Measurements from ENCODE around the gene FAM124A. TPM values are rescaled to one million over a fixed set of nuclear protein-coding genes. Genes with fewer than 3 reads are reported as not detected.

FAM124A gene
- total and polyA plus RNA-seq, 12 donors = 0.78 to 11.7 (median 3.4) TPM

- TF ChIP-seq POLR2A (IDR thresholded peaks at IDR 0.05) = no peak
- no peak for TF ChIP-seq CTCF (IDR thresholded peaks at IDR 0.05)
- Histone ChIP-seq H3K4me1 (replicated peaks in 1 of 2) (no peaks in the 10 kb centered on the region), H3K27ac (no peak overlapping the region), H3K4me3 (no peak overlapping the region), H3K36me3 (replicated peaks in 1 of 2) (no peaks in the 10 kb centered on the region), H3K9me3 (replicated peaks in 1 of 3) (no peaks in the 10 kb centered on the region), H3K27me3 (no peaks in the 10 kb centered on the region)
- WGBS, 4 donors = 50 to 80% (median 57%) methylated on average over 1 of the region's 1 CpG
- no peak for DNase-seq
- intact Hi-C loops (cut with DNase I) = no loop called here
These were observed 91.4 kb downstream of the FAM124A start for GRCh38 chr13:51313619-51314018.

- 43 to 63% (median 49%) methylated on average over 1 of the region's 1 CpG for WGBS, 4 donors
- no peaks in the 10 kb centered on the region for H3K9me3 ChIP-seq (replicated peaks in 1 of 3)
- no peak for DNase-seq
- H3K27ac ChIP-seq = no peak overlapping the region
- intact Hi-C loops (cut with DNase I) = no loop called here
- no peak overlapping the region for H3K4me3 ChIP-seq
- no peaks in the 10 kb centered on the region for H3K27me3 ChIP-seq
- no peaks in the 10 kb centered on the region for H3K36me3 ChIP-seq (replicated peaks in 1 of 2)
- TF ChIP-seq CTCF (IDR thresholded peaks at IDR 0.05) (no peak), POLR2A (IDR thresholded peaks at IDR 0.05) (no peak)
- no peaks in the 10 kb centered on the region for H3K4me1 ChIP-seq (replicated peaks in 1 of 2)
These were observed 95.1 kb downstream of the FAM124A start for GRCh38 chr13:51317262-51317661.

- H3K4me3 ChIP-seq = no peak overlapping the region
- no peaks in the 10 kb centered on the region for H3K4me1 ChIP-seq (replicated peaks in 1 of 2)
- no peaks in the 10 kb centered on the region for H3K9me3 ChIP-seq (replicated peaks in 1 of 3)
- no peak for DNase-seq
- 93 to 100% (median 95%) methylated on average over 2 of the region's 2 CpGs for WGBS, 4 donors
- no peaks in the 10 kb centered on the region for H3K36me3 ChIP-seq (replicated peaks in 1 of 2)
- intact Hi-C loops (cut with DNase I) = no loop called here
- H3K27ac ChIP-seq = no peak overlapping the region
- H3K27me3 ChIP-seq = no peaks in the 10 kb centered on the region
- TF ChIP-seq POLR2A (IDR thresholded peaks at IDR 0.05) (no peak), CTCF (IDR thresholded peaks at IDR 0.05) (no peak)
These were observed 95.8 kb downstream of the FAM124A start for GRCh38 chr13:51318015-51318414.

GRCh38 chr13:51318876-51319275 lies 96.7 kb downstream of the FAM124A start:
- 73 to 96% (median 94%) methylated on average over 3 of the region's 3 CpGs for WGBS, 4 donors
- TF ChIP-seq CTCF (IDR thresholded peaks at IDR 0.05) (no peak), POLR2A (IDR thresholded peaks at IDR 0.05) (no peak)
- Histone ChIP-seq H3K27me3 (no peaks in the 10 kb centered on the region), H3K4me1 (replicated peaks in 1 of 2) (no peaks in the 10 kb centered on the region), H3K9me3 (replicated peaks in 1 of 3) (no peaks in the 10 kb centered on the region), H3K36me3 (replicated peaks in 1 of 2) (no peaks in the 10 kb centered on the region), H3K4me3 (no peak overlapping the region), H3K27ac (no peak overlapping the region)
- DNase-seq = no peak
- intact Hi-C loops (cut with DNase I) = no loop called here
